NCI-H510A (cell line): Measurements from ENCODE around the gene SLC6A19.
"Not testable (repeated sequence)": the region's sequence is repeated elsewhere in the genome, so short reads cannot be mapped to it uniquely, and the experiment has no call there.

ENCODE experiments used
- DNase-seq: peaks from one replicate; lab custom pipeline; 2025; lab: John Stamatoyannopoulos, UW

SLC6A19 gene

DNA sequence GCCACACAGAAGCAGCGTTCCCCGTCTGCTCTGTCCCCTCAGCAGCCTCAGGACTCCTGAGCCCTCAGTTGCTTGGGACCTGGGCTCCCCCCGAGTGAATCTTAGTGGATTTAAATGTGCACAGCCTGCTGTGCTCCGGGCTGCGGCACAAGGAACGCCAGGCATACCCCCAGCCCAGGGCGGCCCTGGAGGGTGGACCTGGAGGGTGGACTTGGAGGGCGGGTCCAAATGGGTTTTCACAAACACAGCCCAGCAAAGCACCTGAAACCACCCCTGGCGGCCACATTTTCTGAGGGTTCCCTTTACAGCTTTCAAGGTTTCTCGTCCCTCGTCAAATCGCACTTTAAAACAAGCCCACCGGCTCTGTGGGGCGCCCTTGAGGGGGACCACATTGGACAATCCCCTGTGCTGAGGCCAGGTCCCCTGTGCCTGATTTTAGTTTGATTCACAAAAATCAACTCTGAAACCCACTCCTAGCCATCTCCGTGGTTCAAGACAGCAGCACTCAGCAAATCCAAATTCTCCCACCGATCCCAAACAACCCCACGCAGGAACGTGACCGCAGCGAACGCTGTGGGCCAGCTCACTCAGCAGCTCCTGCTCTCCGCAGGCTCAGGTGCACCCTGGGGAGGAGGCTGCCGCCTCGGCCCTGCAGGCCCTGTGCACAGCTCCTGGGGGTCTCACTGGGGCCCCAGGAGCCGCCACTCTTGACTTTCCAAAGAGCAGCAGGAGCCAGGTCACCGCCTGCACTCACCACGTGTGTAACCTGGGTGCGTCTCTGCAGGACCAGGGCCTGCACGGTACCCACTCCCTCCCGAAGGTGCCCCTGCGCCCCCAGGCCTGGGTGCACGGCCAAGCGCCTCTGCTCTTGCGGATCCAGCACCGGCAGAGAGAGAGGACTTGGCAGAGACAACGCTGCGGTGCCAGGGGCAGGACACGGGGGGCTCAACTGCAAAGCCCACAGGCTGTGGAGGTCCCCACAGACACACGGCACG lies 64.4 kb downstream of the SLC6A19 start:
- DNase-seq: no peak

DNA sequence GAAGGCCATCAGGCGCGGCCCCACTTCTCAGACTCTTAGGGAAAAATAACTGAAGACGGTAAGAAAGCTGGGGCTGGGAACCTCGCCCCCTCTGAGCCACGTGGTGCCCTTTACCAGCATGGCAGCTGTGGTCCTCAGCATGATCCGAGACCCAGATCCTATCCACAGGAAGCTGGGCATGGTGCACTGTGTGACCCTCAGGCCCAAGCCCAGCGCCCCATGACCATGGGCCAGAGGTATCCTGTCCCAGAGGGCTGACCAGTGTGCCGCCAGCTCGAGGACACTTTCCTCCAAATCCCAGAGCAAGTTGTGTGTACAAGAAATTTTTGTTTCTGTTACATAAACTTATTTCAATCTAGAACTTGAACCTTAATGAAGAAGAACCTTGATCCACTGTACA lies 65.4 kb downstream of the SLC6A19 start:
- no peak for DNase-seq

- DNase-seq: not testable (repeated sequence)
Observed at GRCh38 chr5:1267464-1267863, 66.1 kb downstream of the SLC6A19 start.

DNA sequence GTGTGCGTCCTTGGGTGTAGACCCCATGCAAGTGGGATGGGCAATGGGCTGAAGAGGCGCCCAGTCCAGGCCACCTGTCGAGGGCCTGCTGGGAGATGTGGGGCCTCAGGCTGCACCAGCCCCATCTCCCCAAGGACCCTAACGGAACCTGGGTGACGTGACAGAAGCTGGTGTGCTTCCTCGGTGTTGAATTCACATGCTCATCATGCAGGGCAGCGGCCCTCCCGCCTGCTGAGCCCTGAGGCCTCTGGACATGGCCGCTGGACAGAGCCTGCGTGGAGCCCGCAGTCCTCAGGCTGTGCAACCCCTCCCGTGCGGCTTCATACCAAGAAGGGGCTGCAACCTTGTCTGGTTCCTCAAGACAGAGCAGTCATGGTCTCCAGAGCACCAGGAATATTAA lies 66.7 kb downstream of the SLC6A19 start:
- no peak for DNase-seq

DNA sequence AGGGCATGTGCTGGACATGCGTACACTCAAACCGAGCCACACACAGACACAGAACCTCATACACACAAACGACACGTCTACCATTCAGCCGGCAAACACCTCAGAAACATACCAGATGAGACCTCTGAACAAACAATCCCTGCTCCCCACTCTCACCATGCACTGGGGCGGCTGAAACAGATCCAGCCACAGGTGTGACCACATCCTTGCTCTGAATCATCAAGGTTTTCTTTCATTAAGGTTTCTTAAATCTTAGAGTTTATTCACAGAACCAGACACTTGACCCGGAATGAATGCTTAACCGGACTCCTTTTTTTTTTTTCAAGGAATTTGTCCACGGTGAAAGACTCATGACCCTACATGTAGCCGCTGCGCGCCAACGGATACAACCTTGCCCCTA lies 67.3 kb downstream of the SLC6A19 start:
- no peak for DNase-seq

- no peak for DNase-seq
Observed at GRCh38 chr5:1270426-1270825, 69.0 kb downstream of the SLC6A19 start.

DNA sequence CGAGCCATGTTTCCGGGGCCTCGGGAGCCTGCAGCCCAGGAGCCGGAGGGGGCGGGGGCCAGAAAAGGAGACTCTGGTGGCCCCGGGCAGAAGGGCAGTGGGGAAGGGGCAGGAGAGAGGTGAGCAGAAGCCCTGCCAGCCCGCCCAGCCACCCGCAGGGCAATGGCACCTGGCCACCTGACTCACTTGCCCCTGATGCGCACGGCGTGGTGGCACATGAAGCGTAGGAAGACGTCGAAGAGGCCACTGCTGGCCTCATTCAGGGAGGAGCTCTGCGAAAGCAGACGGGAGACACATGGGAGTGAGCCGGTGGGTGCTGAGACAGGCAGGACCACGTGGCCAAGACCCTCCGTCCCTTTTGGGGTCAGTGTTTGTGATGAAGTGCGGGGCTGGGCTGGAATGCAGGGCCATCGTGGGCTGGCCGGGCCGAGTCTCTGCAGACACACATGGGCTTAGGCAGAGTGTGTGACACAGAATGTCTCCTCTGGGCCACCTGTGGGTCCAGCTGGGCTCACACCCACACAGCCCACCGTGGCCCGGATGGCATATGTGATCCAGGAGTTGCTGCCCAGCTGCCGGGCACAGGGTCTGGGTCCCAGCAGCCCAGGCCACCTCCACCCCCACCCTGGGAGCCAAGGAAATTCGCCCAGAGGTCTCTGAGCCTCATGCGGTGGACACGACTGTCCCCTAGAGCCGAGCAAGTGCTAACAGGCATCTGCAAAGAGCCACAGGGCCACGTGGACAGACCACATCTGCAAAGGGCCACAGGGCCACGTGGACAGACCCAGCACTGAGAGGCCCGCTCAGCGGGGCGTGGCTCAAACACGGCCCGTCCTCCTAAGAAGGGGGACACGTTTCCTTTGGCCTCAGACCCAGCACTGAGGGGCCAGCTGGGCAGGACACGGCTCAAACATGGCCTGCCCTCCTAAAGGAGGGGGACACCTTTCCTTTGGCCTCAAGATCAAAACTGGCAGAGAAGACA lies 69.8 kb downstream of the SLC6A19 start:
- DNase-seq: no peak

- DNase-seq: no peak
Observed at GRCh38 chr5:1272201-1272600, 70.8 kb downstream of the SLC6A19 start.

- no peak for DNase-seq
Observed at GRCh38 chr5:1273745-1274144, 72.3 kb downstream of the SLC6A19 start.

DNA sequence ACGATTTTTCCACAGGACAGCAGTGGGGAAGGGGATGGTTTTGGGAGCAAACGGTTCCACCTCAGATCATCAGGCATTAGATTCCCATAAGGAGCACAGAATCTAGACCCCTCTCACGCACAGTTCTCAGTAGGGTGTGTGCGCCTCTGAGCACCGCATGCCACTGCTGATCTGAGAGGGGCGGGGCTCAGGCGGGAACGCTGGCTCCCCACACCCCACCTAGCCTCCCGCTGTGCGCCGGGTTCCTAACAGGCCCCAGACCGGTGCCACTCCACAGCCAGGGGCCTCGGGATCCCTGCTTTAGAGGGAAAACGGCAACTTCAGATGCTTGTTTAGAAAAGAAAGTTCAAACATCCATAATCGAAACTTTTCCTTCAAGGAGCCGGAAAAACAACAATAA lies 73.1 kb downstream of the SLC6A19 start:
- no peak for DNase-seq
